Lung microvascular endothelial cell (primary cell): ENCODE data around the gene ZFYVE19. TPM values are rescaled to one million over a fixed set of nuclear protein-coding genes. Genes with fewer than 3 reads are reported as not detected.
A peak's percentile ranks its signal among the peaks of the same experiment; 100 is the strongest.

Source experiments
- DNase-seq, 2 donors: peaks; one replicate each; pipeline versions ENCODE4 v3.0.0 to v3.0.0-alpha.2; 2010; ENCODE audit warnings: low read depth in 2 of 2
- total RNA-seq: library from RNA; depleted of rRNA; stranded (reverse); fragments of >200 nt; gene quantifications from 2 replicates; pipeline ENCODE4 v1.2.1, GENCODE V29; 2014

Gene ZFYVE19
- total RNA-seq, 1 donor from 2014 or later = 21.4 TPM

DNA sequence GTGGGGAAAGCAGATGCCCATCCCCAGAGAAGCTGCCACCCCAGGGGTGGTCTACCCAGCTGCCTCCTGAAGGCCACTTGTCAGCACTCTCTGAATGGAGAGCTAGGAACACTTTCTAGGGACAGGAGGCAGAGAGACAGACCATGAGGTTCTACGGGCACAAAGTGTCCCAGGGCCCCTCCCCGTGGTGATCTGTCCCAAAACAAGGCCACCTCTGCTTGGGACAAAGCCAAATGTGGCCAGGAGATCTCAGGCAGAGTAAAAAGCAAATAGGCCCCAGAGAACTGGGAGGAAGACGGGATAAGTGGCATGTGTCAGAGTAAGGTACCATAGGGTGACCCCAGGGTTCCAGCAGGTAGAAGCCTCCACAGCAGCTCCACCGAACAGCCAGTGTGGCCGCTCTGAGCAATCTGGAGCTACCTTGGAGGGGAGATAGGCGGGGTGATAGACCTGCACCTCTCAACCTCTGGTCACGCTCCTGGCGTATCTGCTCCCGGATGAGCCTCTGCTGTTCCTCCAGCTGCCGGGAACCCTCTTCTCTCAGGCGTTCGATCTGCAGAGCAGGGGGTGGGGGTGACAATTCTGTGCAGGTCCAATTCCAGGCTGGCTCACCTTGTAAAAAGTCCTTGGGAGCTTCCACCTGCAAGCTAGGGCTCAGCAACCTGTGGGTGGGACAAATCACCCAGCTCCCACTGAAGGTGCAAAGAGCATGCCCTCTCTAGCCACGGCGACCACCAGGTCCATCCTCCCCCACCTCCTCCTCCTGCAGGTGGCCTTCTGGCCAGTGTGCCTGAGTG is 31.0 kb upstream of the ZFYVE19 start:
- DNase-seq = no peak

DNA sequence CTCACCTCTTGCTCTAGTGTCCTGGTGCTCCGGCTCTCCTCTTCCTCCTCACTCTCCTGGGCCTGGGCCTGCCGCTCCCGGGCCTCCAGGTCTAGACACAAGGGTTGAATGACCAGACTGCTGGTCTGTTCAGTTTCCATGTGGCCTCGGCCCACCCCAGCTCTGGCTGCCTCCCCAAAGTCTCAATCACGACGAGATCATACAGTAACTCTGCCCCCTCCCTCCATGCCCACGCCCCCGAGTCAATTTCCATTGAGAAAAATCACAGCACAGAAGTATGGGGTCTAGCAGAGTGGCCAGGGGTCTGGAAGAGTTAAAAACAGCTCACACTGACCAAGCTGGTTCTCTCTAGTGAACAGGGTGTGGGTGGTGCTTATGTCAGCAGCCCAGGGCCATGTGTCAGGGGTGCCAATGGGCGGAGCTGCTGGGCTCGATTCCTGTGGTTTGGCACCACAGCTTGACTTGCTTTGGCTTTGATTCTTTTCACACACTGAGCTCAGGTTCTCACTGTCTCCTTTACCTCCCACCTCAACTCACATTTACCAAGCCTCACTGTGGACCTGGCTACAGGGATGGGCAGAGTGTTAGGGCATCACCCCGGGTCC is 30.2 kb upstream of the ZFYVE19 start:
- no peak for DNase-seq

DNA sequence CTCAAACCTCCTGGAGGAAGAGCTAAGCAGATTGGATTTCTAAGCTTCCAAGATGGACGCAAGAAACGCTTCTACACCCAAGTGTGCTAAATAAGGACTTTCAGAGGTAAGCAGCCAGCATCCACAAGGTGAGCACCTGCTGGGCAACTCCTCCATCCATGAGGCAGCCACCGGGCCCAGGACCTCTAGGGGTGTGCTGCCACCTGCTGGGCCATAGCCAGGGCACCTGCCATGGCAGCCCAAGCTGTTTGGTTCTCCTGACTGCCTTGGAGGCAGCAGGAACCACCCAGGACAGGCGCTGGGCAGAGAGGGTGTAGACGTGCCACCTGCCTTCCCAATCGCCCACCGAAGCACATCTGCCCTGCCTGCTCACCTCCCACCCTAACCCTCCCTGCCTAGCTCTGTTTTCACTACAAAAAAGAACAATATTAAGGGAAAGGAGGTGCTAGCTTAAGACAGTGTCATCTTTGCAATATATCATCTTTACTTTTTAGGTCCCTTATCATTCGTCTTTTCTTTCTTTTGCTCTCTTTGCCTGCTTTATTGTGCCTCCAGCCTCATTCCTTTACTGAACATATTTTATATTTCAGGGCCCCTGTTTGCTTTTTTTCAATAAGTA is 24.2 kb upstream of the ZFYVE19 start:
- DNase-seq = peak; percentile 61 to 77

DNA sequence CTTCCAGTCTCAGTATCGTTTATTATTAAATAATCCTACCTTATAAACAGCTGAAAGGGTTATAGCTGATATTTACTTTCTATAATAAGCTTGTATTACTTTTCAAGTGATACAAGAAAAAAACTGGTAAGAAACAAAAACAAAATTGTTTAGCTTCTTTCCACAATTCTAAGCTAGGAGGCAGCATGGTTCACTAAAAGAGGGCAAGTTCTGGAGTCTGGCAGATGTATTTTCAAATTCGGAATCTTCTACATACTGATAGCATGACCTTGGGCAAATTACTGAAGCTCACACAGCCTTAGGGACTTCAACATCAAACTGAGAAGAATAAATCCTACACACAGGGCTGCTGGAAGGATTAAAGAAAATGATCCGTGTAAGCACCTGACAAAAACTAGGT is 21.7 kb upstream of the ZFYVE19 start:
- DNase-seq = no peak

DNA sequence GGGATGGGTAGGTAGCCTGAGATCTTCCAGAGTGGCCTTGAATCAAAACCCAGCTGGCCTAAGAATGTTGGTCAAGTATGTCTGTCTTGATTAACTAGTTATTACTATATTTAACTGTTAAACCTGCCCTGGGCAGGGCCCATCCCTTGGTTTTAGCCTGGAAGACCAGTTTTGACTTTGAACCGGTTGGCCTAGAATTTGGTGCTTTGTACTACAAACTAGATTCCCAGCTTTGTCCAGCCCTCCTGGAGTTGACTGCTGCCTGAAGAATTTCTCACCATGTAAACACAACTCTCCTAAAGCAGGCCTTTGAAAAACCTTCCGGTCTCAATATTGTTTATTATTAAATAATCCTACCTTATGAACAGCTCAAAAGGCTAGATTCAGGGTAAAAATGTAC is 21.1 kb upstream of the ZFYVE19 start:
- no peak for DNase-seq

DNA sequence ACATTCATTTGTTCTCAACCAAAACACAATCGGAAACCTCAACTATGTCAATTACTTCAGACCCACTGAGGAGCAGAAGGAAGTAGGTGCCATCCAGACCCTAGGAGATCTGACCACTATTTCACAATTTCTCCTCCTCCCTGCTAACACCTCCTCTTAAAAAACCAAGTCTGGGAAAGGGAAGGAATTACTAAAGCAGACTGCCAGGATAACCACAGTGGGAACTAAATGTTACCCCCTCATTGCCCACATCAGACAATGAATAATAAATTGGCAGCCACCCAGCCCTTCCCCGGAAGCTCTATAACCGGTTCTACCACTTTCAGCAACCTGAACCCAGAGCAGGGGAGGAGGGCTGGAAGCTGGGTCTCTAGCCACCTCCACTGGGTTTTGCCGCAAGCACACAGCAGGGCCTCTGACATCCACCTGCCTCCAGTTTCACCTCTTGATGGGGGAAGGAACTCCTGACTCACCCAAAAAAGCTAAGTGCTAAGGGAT is 19.5 kb upstream of the ZFYVE19 start:
- peak; percentile 48 to 67 for DNase-seq

DNA sequence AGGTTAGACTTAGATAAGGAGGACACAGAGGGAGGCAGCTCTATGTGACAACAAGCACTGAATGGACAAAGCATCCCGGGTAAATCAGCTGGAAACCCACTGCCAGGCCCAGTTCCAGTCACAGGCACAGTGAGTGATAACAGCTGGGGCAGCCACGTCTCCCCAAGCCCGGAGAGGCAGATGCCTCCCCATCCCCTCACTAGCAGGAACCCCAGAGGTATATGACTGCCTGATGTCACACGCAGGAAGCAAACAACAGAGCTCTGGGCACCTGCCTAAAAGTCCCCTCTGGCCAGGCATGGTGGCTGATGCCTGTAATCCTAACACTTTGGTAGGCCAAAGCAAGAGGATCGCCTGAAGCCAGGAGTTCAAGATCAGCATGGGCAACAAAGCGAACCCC is 18.9 kb upstream of the ZFYVE19 start:
- DNase-seq = no peak

DNA sequence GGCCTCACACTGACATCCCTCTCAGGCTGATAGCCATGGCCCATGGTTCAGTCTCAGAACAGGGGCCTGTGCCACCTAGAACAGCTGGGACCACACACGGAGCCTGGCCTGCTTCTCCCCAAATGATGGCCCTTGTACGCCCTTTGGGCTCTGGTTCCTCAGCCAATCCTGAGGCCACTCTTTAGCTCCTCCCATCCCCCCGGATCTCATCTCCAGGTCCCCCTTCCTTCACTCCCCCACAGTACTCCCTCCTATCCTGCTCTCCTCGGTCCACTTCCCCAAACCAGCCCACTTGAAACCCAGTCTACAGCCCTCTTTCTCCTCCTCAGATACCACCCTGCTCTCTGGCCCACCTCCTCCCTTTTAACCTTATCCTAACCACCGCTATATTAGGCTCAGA is 17.8 kb upstream of the ZFYVE19 start:
- no peak for DNase-seq

DNA sequence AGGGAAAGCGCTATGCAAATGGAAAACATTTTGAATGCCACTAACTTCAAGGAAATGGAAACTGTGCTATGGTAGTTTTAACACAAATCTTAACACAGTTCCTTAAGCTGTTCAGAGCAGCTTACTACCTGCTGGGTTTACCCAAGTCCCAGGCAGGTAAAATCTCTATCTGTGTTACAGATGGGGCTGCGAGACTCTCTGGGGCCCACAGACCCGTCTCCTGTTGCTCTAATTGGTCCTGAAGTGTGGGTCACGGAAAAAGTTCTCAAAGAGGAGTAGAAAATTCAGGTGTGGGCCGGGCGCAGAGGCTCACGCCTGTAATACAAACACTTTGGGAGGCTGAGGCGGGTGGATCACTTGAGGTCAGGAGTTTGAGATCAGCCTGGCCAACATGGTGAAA is 16.9 kb upstream of the ZFYVE19 start:
- no peak for DNase-seq

DNA sequence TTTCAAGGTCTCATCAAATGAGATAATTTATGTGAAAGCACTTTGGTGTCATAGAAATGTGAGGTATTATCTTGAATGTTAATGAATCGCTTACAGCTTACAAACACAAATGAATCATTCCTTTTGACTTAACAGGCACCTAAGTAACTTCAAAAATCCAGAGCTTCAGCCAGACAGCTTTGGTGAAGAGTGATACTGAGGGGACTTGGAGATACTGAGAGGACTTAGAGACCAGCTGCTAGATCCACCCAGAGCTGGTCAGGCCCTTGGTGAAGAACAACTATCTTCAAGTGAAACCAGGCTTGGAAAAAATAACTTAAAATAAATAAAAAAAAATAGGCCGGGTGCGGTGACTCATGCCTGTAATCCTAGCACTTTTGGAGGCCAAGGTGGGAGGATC is 16.2 kb upstream of the ZFYVE19 start:
- no peak for DNase-seq

DNA sequence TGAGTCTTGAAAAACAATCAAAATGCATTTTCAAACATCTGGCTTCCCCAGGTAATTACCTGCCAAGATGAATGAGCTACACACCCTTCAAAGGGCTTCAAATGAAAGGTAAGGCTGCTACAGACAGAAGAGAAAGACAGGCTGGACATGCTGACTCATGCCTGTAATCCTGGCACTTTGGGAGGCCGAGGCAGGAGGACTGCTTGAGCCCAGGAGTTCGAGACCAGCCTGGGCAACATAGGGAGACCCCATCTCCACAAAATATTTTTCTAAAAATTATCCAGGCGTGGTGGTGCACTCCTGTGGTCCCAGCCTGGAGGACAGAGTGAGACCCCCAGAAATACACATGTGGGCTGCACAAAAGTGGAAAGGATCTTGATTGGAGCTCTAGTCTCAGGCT is 14.5 kb upstream of the ZFYVE19 start:
- DNase-seq = no peak

DNA sequence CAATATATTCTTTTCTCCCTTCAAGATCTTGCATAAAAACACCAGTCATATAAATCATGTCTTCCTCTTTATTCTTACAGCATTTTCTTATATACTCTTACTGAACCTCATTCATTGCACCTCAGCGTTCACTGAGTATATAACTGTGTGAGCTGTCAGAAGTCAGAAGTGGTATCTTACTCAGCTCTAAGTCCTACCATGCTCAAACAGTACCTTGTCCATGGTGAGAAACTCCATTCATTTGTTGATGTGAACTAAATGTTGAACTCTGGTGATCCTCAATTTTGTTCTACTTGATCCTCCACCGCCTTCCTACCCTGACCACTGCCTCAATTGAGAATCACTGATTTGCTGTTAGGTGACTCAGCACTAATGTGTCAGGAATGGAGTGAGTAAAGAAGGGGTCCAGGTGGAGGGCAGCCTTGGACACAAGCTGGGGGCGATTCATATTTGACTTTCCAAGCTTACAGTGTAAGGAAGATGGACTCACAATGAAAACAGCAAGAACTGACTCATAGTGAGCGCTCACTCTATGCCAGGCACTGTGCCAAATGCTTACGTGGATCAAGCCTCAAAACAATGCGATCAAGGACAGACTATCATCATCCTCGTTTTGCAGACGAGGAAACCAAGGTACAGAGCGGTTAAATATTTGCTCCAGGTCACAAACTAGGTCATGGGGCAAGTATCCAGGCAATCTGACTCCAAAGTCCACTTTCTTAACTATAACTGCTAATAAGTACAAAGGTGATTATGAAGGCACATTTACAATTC is 13.5 kb upstream of the ZFYVE19 start:
- DNase-seq = peak; percentile 96 to 98

DNA sequence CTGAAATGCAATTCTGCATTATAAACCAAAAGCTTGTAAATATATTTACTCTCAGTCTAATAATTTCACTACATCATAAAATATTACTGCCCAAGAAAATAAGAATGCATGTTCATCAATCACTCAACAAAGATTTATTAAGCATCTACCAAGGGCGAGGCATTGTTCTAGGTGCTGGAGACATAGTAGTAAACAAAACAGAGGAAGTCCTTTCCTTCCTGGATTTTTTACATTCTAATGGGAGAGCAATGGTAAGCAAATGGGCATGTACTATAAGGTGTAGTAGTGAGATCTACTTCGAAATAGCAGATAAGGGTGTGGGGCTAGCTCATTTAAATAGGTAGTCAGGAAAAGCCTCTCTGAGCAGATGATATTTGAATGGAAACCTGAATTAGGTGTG is 10.8 kb upstream of the ZFYVE19 start:
- DNase-seq = peak; percentile 30 to 67

DNA sequence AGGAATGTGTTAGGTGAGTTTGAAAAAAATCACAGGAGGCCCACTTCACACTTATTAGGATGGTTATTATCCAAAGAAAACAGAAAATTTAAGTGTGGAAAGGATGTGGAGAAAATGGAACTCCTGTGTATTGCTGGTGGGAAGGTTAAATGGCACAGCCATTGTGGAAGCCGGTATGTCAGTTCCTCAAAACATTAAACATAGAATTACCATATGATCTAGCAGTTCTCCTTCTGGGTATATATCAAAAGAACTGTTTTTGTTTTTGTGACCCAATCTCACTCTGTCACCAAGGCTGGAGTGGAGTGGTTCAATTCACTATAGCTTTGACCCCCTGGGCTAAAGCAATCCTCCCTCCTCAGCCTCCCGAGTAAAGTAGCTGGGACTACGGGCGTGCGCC is 10.4 kb upstream of the ZFYVE19 start:
- no peak for DNase-seq

DNA sequence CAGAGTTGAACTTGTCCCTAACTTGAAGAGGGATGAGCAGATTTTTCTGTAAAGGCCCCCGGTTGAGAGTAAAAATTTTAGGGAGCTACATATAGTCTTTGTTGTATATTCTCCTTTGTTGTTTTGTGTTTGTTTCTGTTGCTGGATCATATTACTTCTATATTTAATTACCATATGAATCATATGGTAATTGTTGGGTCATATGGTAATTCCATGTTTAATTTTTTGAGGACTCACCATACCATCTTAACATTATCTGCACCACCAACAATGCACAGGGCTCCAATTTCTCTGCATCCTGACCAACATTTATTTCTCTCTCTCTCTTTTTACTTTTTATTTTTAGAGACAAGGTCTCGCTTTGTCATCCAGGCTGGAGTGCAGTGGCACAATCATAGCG is 7.4 kb upstream of the ZFYVE19 start:
- no peak for DNase-seq

DNA sequence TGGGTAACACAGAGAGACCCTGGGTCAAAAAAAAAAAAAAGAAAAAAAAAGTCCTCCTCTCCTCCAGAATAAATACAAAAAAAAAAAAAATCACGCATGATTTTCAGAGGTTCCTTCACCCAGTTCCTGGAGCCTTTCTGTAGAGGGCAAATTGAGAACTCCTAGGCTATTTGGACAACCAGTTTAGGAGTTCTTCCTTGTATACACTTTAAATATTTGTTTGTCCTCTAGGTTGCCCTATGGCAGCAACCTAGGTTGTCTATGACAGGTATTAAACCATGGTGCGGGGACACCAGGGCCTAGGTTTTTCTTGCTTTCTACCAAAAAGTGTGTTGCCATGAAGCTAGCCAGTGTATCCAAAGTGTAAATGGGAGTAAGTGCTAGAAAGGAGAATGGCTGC is 3.8 kb upstream of the ZFYVE19 start:
- no peak for DNase-seq

DNA sequence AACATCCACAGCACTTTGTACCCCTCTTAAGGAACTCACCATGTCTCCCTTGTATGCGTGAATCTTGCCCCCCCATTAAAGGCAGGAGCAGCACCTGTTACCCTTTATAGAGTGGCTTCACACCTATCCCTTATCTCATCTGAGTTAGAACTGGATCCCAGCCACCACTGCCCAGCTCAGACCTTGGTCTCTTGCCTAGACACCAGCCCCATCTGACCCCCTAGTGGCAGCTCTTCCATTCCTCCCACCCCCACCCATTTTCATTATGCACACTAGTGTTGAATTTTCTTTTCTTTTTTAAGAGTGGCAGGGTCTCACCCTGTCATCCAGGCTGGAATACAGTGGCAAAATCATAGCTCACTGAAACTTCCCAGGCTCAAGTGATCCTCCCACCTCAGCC is 3.2 kb upstream of the ZFYVE19 start:
- DNase-seq = no peak

DNA sequence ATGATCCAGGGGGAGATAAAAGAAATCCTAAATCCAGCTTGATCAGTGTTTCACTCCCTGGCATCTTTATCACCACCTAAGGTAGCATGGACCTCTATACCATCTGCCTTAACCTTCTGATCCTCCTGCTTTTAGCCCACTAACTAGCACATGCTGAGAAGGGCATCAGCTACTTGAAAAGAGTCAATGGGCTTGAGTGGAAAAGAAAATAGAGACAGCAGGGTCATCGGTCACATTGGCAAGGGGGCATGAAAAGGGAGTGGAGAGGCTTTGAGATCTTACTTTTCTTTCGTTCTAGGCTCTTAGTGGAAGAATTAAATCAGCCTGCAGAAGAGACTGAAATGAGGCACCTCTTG is 239 bp upstream of the ZFYVE19 start:
- no peak for DNase-seq

DNA sequence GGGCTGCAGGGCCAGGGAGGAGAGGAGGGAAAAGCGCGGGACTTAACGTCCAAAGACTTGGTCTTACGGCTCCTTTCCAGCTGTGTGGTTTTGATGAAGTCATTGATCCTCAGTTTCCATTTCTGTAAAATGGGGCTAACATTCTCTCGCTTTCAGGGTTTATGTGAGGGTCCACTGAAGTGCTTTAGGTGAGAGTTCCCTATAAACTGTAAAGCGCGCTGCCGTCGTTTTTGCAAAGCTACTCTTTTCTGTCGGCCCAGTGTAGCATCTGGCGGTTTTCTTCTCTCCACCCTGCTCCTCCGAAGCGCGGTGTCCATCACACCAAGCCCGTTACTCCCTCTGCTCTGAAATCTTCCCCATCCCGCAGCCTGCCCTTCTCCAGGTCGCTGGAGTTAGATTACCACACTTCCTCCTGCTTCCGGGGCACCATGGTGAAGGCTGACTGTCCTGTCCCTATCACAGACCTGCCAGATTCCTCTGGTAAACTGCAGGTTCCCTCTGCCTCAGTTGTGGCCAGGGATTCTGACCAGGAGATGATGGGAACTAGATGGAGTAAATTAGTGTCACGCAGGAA is 1.1 kb downstream of the ZFYVE19 start:
- no peak for DNase-seq

DNA sequence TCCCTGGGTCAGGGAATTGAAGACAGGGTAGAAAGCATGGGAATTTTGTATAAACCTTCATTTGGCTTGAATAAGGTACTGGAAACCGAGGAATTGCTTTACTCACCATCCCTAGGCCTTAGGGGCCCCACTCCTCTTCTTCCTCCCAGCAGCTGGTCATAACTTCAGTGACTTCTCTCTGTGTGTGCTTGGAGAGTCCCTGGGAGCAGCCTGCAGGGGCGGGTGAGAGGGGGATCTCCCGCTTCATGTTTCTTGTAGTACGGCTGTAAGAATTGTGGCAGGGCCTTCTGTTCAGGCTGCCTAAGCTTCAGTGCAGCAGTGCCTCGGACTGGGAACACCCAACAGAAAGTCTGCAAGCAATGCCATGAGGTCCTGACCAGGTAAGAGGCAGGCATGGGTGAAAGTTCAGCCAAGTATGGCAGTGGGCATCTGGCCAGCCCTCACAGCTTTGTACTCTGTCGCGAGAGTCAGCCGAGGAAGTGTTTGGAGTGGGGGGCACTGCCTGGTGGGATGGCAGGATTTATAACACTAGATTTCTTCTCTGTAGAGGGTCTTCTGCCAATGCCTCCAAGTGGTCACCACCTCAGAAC is 2.1 kb downstream of the ZFYVE19 start:
- DNase-seq = no peak

DNA sequence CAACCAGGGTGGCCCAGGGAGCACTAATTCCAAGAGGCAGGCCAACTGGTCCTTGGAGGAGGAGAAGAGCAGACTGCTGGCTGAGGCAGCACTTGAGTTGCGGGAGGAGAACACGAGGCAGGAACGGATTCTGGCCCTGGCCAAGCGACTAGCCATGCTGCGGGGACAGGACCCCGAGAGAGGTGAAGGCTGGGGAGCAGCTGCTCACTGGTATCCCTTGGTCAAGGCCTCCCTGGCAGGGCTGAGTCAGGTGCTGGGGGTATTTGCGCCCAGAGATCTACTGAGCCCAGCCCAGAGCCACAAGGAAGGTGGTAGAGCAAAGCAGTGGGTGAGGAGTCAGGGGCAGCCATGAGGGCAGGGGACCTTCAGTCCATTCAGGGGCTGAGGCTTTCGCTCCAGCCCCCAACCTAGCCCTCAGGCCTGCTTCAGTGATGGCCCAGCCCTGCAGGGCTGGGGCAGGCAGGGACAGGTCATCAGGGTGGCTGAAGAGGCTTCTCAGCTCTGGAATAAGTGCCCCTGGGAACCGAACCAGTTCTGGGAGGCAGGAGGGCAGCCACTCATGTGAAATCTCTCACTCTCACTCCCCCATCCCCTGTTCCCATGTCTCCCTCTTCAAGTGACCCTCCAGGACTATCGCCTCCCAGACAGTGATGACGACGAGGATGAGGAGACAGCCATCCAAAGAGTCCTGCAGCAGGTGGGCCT is 6.0 kb downstream of the ZFYVE19 start:
- no peak for DNase-seq
